ENCODE results near the gene SYNM. TPM values are rescaled to one million over a fixed set of nuclear protein-coding genes. Genes with fewer than 3 reads are reported as not detected.
"Not testable (repeated sequence)": the region's sequence is repeated elsewhere in the genome, so short reads cannot be mapped to it uniquely, and the experiment has no call there.

Gene SYNM
- total RNA-seq, 6 experiments from 2014 or later: 4.6 to 7.6 (median 7.4) TPM

GRCh38 chr15:99059010-99059981 lies 45.6 kb upstream of the SYNM start:
- H3K4me3 Mint-ChIP-seq: peak overlapping the region; percentile 81
- H3K27me3 Mint-ChIP-seq (ENCODE audit: insufficient read depth): peaks cover 15% of the 10 kb centered on the region
- TF ChIP-seq, protein P1, sequence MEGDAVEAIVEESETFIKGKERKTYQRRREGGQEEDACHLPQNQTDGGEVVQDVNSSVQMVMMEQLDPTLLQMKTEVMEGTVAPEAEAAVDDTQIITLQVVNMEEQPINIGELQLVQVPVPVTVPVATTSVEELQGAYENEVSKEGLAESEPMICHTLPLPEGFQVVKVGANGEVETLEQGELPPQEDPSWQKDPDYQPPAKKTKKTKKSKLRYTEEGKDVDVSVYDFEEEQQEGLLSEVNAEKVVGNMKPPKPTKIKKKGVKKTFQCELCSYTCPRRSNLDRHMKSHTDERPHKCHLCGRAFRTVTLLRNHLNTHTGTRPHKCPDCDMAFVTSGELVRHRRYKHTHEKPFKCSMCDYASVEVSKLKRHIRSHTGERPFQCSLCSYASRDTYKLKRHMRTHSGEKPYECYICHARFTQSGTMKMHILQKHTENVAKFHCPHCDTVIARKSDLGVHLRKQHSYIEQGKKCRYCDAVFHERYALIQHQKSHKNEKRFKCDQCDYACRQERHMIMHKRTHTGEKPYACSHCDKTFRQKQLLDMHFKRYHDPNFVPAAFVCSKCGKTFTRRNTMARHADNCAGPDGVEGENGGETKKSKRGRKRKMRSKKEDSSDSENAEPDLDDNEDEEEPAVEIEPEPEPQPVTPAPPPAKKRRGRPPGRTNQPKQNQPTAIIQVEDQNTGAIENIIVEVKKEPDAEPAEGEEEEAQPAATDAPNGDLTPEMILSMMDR (IDR thresholded peaks at IDR 0.05): peak; percentile 84
- H3K36me3 Mint-ChIP-seq (ENCODE audit: low read depth): no peaks in the 10 kb centered on the region
- peak overlapping the region; percentile 85 for H3K27ac Mint-ChIP-seq
- no peaks in the 10 kb centered on the region for H3K9me3 Mint-ChIP-seq
- DNase-seq: peak; percentile 83
- no peaks in the 10 kb centered on the region for H3K4me1 Mint-ChIP-seq (ENCODE audit: low read depth)

GRCh38 chr15:99060186-99060585 lies 44.7 kb upstream of the SYNM start:
- peaks cover 20% of the 10 kb centered on the region for H3K27me3 Mint-ChIP-seq (ENCODE audit: insufficient read depth)
- H3K27ac Mint-ChIP-seq; H3K4me1 Mint-ChIP-seq (ENCODE audit: low read depth); H3K36me3 Mint-ChIP-seq (ENCODE audit: low read depth); DNase-seq; H3K9me3 Mint-ChIP-seq; H3K4me3 Mint-ChIP-seq: not testable (repeated sequence)

GRCh38 chr15:99062226-99062625 lies 42.7 kb upstream of the SYNM start:
- H3K27me3 Mint-ChIP-seq (ENCODE audit: insufficient read depth): peaks cover 21% of the 10 kb centered on the region
- no peaks in the 10 kb centered on the region; the same call in 1 of the 2 replicates for H3K9me3 Mint-ChIP-seq
- TF ChIP-seq, protein P1 (IDR thresholded peaks at IDR 0.05): no peak
- H3K27ac Mint-ChIP-seq: no peak overlapping the region
- no peaks in the 10 kb centered on the region for H3K36me3 Mint-ChIP-seq (ENCODE audit: low read depth)
- no peak overlapping the region for H3K4me3 Mint-ChIP-seq
- DNase-seq: no peak
- no peaks in the 10 kb centered on the region for H3K4me1 Mint-ChIP-seq (ENCODE audit: low read depth)

DNA sequence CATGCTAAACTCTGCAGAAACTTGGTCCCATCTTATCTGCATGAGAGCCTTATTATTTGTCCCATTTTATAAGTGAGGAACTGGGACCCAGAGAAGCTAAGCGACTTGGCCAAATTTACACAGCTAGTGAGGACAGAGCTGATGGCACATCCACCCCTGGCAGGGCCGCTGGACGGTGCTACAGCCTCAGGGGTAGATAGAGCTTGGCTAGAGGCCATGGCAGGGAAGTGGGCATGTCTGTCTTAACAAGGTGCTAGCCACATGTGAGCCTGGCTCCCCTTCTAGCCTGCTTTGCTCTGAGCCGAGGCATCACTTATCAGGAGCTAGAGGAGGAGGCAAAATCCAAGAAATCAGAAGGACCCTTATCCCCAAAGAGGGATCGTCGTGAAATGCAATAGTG lies 36.7 kb upstream of the SYNM start:
- peaks cover 5% of the 10 kb centered on the region; the same call in 1 of the 2 replicates for H3K4me1 Mint-ChIP-seq (ENCODE audit: low read depth)
- no peak overlapping the region for H3K27ac Mint-ChIP-seq
- peaks cover 14% of the 10 kb centered on the region for H3K27me3 Mint-ChIP-seq (ENCODE audit: insufficient read depth)
- H3K36me3 Mint-ChIP-seq (ENCODE audit: low read depth): no peaks in the 10 kb centered on the region
- TF ChIP-seq, protein P1 (IDR thresholded peaks at IDR 0.05): no peak
- no peaks in the 10 kb centered on the region; the same call in 1 of the 2 replicates for H3K9me3 Mint-ChIP-seq
- H3K4me3 Mint-ChIP-seq: no peak overlapping the region
- no peak for DNase-seq

- no peak overlapping the region for H3K27ac Mint-ChIP-seq
- TF ChIP-seq, protein P1 (IDR thresholded peaks at IDR 0.05): no peak
- no peaks in the 10 kb centered on the region; the same call in 1 of the 2 replicates for H3K9me3 Mint-ChIP-seq
- no peak overlapping the region for H3K4me3 Mint-ChIP-seq
- no peaks in the 10 kb centered on the region for H3K36me3 Mint-ChIP-seq (ENCODE audit: low read depth)
- no peak for DNase-seq
- H3K27me3 Mint-ChIP-seq (ENCODE audit: insufficient read depth): peaks cover 3% of the 10 kb centered on the region
- peaks cover 5% of the 10 kb centered on the region; the same call in 1 of the 2 replicates for H3K4me1 Mint-ChIP-seq (ENCODE audit: low read depth)
Measured at GRCh38 chr15:99070208-99070607, 34.7 kb upstream of the SYNM start.

GRCh38 chr15:99071091-99071680 lies 33.7 kb upstream of the SYNM start:
- peaks cover 9% of the 10 kb centered on the region for H3K4me1 Mint-ChIP-seq (ENCODE audit: low read depth)
- no peak overlapping the region for H3K4me3 Mint-ChIP-seq
- TF ChIP-seq, protein P1 (IDR thresholded peaks at IDR 0.05): no peak

More at GRCh38 chr15:99071091-99071680, 33.7 kb upstream of the SYNM start:
- no peak overlapping the region for H3K27ac Mint-ChIP-seq
- no peaks in the 10 kb centered on the region for H3K36me3 Mint-ChIP-seq (ENCODE audit: low read depth)
- H3K9me3 Mint-ChIP-seq: no peaks in the 10 kb centered on the region
- H3K27me3 Mint-ChIP-seq (ENCODE audit: insufficient read depth): peaks cover 2% of the 10 kb centered on the region
- no peak for DNase-seq
